Activated CD4-positive, alpha-beta T cell treated with anti-CD3 and anti-CD28 coated beads, Interleukin-10, Interleukin-2, amounts not matched to agents 100 ng/mL and 50 ng/mL, durations not matched to agents 16 hours and 8 hours (primary cell): ENCODE data around the gene OSBPL1A.

Source experiments
- DNase-seq: peaks from one replicate; pipeline ENCODE4 v3.0.0-alpha.2; 2020

The OSBPL1A gene

DNA sequence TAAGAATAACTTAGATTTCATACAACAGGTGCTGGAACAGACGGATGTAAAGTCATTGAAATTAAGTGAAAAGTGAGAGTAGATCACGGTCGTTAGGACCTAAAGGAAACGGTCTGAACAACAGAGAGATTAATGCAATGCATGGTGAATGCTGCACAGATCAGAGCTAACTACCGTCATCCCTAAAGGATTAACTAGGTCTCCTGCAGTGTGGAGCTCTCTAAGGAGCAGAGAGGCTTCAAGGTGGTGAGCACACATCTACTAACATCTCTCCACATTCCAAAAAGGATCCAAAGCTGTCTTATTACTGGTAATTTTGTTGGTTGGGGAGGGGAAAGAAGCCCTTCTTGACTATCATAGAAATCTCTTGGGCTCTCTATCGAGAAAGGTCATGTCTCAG, 183.5 kb downstream of the OSBPL1A start:
- no peak for DNase-seq

DNA sequence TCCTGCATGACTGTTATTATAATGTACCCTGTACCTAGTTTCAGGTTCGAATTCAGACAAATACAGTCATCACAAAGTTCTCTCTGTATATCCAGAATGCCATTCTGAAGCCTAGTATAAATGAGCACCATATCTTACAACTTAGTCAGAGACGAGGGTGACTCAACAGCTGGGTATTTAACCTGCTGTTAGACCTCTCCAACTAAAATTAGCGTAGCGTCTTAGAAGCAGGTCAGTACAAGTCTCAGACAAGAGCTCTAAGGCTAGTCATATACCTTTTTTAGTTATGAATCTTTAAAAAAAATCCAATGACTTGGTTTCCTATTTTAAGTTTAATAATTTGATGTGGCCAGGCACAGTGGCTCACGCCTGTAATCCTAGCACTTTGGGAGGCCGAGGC, 184.7 kb downstream of the OSBPL1A start:
- DNase-seq = no peak

DNA sequence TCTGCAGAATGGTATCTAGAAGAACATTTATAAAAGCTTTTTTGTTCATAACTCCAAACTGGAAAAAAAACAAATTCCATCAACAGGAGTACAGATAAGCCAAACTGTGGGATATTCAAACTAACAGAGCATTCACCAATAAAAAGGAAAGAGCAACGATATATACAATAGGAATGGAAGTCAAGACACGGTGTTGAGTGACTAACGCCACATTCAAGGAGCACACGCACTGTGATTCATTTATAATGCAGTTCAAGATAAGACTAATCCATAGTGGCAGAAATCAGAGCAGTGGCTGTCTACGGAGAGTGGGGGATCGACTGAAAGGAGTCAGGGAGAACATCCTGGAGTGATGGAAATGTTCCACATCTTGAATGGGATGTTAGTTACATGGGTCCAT, 188.1 kb downstream of the OSBPL1A start:
- no peak for DNase-seq

GRCh38 chr18:24208270-24209035, 189.2 kb downstream of the OSBPL1A start:
- DNase-seq = peak; percentile 26

- no peak for DNase-seq
Observed at GRCh38 chr18:24204904-24205303, 192.7 kb downstream of the OSBPL1A start.

DNA sequence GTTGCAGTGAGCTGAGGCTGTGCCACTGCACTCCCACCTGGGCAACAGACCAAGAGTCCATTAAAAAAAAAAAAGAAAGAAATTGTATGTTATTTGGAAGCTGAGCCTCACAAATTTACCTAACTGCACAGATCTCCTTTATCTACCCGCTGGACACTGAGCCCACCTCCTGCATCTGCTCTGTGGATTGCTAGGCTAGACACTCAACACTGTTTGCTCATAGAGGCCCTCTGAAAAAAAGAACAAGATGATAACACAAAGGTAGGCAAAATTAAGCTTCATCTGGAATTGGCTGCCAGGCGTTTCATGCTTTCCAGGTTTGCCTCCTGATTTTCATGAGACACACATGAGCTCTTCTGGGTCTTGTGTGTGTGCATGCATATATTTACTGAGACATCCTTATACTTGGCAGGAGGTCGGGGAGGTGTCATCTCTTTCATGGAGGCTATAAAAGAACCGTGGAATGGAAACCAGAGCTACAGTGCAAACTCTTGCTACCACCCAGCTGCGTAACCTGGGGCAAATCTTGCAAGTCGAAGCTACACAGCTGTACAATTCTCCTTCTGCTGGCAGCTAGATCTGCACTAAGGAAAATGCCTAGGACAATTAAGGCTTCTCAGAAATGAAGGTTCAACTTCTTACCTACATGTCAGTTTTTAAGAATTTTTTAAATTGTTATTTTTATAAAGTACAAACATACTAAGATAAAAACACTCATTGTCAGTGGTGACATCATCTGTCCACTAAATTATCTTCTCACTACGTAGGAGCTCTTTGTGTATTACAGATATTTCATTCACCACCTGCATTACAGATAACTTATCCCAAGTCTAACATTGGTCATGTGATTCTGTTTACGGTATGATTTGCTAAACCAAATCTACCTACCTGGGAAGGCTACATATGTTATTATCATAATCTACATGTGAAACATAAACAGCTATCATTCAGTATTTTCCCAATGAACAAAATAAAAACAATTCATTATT, 195.6 kb downstream of the OSBPL1A start:
- DNase-seq = no peak

- DNase-seq = no peak
Observed at GRCh38 chr18:24200494-24201290, 196.9 kb downstream of the OSBPL1A start.

- DNase-seq = no peak
Observed at GRCh38 chr18:24199372-24199962, 198.2 kb downstream of the OSBPL1A start.

GRCh38 chr18:24198461-24198860, 199.2 kb downstream of the OSBPL1A start:
- no peak for DNase-seq

DNA sequence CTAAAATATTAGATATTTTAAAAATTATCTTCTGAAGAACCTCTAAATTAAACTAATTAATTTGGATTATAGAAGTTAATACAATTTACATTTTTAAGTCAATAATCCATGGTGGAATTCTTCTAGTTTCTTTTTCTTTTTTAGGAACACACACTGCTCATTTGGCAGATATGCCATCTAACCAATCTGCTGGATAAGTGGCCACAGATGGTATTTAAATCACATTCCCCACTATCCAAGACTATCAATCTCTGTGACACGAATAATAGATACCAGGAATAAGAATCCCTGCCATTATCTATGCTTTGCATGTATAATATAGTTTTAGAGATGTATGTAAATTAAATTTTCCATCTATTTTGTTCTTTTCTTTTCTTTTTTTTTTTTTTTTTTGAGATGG, 200.2 kb downstream of the OSBPL1A start:
- no peak for DNase-seq

DNA sequence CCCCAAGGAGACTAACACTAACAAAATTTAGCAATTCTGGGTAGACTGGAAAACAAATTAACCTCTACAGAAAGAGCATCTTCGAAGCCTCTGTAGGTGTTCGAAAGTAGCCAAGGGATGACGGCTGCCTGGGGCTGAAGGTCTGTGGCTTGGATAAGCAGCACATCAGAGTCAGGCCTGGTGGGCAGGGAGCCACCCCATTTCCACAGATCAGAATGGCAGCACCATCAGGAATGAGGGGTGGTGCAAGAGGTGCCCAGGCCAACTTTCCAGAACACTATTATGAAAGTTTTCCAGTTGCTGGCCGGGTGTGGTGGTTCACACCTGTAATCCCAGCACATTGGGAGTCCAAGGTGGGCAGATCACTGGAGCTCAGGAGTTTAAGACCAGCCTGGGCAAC, 200.9 kb downstream of the OSBPL1A start:
- no peak for DNase-seq

- no peak for DNase-seq
Observed at GRCh38 chr18:24195296-24196053, 202.1 kb downstream of the OSBPL1A start.

DNA sequence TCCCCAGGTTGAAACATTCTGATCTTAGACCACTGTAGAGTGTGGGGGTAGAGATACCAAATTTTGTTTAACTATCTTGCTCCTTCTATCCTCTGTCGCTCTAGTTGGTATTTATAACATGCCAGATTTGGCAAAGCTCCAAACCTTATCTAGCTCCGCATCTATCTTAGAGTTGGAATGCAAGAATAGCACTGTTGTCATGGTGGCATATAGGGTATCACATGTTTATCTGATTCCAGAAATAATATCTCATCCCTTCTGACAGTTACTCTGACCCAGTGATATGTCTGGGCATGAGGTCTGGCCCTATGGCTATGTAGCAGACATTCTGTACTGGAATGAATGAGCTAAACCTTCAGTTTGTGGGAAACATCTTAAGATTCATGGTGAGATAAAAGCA, 207.0 kb downstream of the OSBPL1A start:
- DNase-seq = no peak

DNA sequence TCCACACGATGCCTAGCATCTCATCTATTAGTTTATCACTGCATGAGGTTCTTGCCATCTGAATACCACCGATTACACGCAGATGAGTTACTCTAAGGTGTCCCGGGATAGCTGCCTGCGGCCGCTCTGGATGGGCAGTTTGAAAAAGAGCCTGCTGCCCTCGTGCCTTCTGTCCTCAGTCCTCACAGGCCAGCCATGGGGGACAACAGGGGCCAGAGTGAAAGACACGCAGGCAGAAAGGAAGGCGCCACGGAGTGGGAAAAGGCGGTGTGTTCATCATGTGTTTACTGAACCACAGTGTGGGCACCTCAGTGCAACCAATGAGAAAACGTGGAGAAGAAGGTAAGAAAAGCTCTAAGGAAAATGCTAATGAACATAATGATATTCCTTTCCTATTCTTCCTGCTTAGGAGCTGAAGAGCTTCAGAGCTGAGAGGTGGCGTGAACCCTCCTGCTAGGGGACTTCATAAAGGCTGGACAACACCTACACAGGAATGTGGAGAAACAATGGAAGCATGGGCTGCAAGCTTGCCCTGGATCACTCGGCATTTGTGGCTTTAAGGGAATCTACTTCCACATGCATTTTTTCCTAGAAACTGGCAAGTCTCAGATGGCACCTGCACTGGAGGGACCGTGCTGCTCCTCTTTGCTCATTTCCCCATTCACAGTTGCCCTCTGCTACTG, 207.8 kb downstream of the OSBPL1A start:
- DNase-seq = no peak

DNA sequence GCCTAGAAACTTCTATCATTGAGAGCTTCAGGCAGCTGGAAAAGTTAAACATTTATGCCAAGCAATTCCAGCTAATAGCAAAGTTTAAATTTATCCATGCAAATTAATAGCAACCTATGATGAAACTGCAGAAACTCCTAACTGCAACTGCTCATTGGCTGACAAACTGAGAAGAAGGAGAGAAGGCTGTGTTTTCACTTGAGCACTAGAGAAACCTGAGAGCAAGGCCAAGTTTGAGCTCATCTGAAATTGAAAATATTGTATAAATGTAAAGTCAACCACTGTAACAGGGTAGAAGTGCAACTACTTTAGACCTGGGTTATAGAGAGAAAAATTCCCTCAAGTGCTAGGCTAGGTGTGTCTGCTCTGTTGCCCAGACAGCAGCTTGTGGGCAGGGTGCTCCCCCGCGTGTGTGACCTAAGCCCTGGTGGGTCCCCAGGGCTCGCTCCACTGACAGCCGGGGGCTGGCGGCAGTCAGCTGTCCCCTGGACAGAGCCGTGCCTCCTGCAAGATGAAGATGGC, 208.6 kb downstream of the OSBPL1A start:
- DNase-seq = no peak

- DNase-seq = no peak
Observed at GRCh38 chr18:24188120-24188519, 209.5 kb downstream of the OSBPL1A start.

- no peak for DNase-seq
Observed at GRCh38 chr18:24187689-24188088, 209.9 kb downstream of the OSBPL1A start.

- DNase-seq = no peak
Observed at GRCh38 chr18:24187049-24187448, 210.6 kb downstream of the OSBPL1A start.

DNA sequence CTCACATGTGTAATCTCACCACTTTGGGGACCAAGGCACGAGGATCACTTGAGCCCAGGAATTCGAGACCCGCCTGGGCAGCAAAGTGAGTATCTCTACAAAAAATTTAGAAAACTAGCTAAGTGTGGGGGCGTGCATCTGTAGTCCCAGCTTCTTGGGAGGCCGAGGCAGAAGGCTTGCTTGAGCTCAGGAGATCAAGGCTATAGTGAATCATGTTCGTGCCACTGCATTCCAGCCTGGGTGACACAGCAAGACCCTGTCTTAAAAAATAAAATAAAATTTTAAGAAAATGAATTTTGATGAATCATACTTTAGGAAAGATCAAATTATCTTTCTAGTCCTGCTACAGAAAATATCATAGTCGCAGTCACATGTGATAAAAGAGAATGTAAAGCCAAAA, 211.8 kb downstream of the OSBPL1A start:
- DNase-seq = no peak

DNA sequence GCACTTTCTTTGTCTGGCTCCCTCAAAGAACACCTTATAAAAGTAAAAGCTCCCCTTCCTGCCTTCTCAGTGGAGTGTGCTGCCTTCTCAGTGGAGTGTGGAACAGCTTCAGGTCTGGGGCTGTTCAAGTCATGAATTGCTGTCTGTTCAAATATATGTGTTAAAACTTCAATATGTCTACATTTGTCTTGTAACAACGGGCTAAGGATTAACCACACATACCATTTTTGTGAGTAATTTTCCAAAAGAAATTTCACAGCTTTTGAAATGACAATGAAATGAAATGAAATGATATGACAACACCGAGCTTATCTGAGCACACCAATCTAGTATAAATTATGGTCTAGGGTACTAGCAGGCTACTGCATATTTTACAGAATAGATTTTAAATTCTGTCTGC, 215.8 kb downstream of the OSBPL1A start:
- DNase-seq = peak; percentile 19

DNA sequence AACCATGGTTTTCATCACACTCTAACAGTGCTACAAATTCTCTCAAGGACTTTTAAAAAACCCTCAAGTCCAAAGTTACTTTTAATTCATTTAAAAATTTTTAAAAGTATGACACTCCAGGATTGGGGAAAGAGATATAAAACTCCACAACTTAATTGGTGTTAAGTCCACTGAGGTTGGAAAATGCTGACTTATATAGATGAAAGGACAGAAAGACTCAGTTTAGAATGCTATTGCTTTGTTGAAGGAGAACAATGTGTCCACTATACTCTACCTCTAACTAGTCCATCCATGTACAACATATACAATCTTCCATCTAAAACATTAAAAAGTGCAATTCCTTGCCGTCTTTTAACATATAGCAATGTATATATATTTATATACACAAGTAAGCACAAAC, 217.6 kb downstream of the OSBPL1A start:
- DNase-seq = no peak
